RWPE1 (cell line): ENCODE measurements around the gene CRYBA1.

ENCODE experiments used
- CTCF ChIA-PET: fragments of 350-600 bp; sonication (Branson Sonifier 250); formaldehyde crosslinking; extraction: SDS; loops from one replicate; lab custom pipeline; 2021; lab: Yijun Ruan, JAX
- POLR2A ChIA-PET: fragments of 400-600 bp; formaldehyde crosslinking; extraction: SDS; loops from one replicate; lab custom pipeline; 2020; ENCODE audit warnings: antibody characterized with exemption; ENCODE audit not compliant: low non-redundant PET; lab: Yijun Ruan, JAX
- DNase-seq: peaks from one replicate; pipeline ENCODE4 v3.0.0; 2012; ENCODE audit warnings: low spot score
- H3K27ac ChIP-seq: fragments of 450-650 bp; 2 replicates; pipeline ENCODE4 v1.5.1; 2017
- TF ChIP-seq, protein P1 (sequence below): fragments of 450-650 bp; conservative IDR thresholded peaks from 2 replicates; pipeline ENCODE4 v1.5.1; 2017; ENCODE audit warnings: low read depth, mild to moderate bottlenecking

Gene CRYBA1

DNA sequence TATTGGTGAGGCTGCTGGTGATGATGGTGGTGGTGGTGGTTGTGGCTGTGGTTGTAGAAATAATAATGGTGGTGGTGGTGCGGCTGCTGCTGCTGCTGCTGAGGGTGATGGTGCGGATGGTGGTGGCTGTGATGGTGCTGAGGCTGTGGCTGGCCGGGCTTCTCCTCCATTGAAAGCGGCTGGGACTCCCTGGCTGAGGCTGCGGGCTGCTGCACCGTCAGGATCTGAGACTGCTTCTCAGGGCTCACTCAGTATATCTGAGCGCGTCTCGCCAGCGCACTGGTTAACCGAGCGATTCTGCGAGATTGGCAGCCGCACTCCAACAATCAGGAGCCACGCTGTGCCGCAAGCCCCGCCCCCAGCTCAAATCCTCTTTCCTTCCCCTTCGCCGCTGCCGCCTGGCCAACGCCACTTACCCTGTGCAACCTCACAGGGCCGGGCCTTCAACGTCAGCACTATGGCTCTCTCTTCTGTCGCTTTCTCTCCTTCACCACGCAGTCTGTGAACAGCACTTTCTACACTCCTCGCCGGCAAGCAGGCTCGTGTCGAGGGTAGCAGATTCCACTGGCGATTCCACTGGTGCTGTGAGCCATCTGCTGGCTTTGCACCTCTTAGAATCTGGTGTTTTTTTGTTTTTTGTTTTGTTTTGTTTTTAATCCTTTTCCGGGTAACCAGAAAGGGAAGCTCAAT lies 47.4 kb downstream of the CRYBA1 start, which contains the start of gene NUFIP2:
Gene NUFIP2, minus strand, starts transcription at position 259 of the 690 bp plus-strand sequence. Its CDS starts 89 bp downstream, at position 170.
- DNase-seq, result peak; percentile 97
- TF ChIP-seq, protein P1, sequence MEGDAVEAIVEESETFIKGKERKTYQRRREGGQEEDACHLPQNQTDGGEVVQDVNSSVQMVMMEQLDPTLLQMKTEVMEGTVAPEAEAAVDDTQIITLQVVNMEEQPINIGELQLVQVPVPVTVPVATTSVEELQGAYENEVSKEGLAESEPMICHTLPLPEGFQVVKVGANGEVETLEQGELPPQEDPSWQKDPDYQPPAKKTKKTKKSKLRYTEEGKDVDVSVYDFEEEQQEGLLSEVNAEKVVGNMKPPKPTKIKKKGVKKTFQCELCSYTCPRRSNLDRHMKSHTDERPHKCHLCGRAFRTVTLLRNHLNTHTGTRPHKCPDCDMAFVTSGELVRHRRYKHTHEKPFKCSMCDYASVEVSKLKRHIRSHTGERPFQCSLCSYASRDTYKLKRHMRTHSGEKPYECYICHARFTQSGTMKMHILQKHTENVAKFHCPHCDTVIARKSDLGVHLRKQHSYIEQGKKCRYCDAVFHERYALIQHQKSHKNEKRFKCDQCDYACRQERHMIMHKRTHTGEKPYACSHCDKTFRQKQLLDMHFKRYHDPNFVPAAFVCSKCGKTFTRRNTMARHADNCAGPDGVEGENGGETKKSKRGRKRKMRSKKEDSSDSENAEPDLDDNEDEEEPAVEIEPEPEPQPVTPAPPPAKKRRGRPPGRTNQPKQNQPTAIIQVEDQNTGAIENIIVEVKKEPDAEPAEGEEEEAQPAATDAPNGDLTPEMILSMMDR, result no peak
- peak within 1 kb of the TSS; percentile 98 for H3K27ac ChIP-seq
- ChIA-PET CTCF (interaction anchor here (0.6 to 0.9 kb wide), 3 partner anchors 145 to 248 kb away, joined by 3 read pairs; no protein-coding TSS in a partner anchor), POLR2A (interaction anchor here (0.6 to 1.3 kb wide), 4 partner anchors 10 to 152 kb away, joined by 3 to 16 read pairs (median 4); no protein-coding TSS in a partner anchor)

DNA sequence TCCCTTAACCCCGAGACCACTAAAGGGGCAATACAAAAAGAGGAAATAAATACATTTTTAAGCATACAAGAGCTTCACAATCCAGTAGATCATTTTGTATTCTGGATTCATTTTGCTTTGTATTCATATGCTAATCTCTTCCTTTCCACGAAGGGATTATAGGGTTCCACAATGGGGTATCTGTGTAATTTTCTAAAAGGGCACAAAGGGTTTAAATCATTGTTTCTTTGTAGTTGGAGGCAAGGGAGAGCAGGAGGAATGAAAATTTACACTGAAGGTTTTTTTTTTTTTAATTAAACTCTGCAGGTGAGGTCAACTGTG lies 47.9 kb downstream of the CRYBA1 start:
- peak overlapping the region; percentile 98 for H3K27ac ChIP-seq
- DNase-seq, result no peak
- TF ChIP-seq, protein P1, result no peak
- CTCF ChIA-PET, result interaction anchor here (0.6 to 0.9 kb wide), 3 partner anchors 145 to 248 kb away, joined by 3 read pairs; no protein-coding TSS in a partner anchor
- POLR2A ChIA-PET, result interaction anchor here (0.6 to 1.3 kb wide), 3 partner anchors 9 to 151 kb away, joined by 3 to 16 read pairs (median 3); no protein-coding TSS in a partner anchor

DNA sequence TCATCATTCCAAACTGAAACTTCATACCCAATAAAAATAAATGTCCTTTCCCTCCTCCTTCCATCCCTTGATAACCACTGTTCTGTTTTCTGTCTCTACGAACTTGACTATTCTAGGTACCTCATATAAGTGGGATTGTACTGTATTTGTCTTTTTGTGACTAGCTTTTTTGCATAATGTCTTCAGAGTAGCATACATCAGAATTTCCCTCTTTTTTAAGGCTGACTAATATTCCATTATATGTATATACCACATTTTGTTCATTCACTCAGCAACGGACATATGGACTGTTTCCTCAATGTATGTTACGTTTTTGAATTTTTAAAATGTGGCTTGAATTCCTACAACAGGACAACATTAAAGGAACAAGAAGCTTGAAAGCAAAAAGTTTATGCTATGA lies 48.8 kb downstream of the CRYBA1 start:
- H3K27ac ChIP-seq, result no peak overlapping the region
- DNase-seq, result no peak
- ChIA-PET POLR2A (no interaction called here), CTCF (interaction anchor here (0.6 kb wide), 1 partner anchor 26 kb away, joined by 4 read pairs; no protein-coding TSS in a partner anchor)
- TF ChIP-seq, protein P1, result no peak

DNA sequence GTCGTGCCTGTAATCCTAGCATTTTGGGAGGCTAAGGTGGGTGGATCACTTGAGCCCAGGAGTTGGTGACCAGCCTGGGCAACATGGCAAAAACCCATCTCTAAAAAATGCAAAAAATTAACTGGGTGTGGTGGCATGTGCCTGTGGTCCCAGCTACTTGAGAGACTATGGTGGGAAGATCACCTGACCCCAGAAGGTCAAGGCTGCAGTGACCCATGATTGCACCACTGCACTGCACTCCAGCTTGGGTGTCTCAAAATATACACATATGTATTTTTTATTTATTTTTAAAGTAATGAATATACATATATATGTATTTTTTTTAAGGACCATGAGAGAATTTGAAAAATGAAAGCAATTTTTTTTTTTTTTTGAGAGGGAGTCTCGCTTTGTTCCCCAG lies 52.4 kb downstream of the CRYBA1 start:
- no peak for DNase-seq
- POLR2A ChIA-PET, result no interaction called here
- TF ChIP-seq, protein P1, result no peak
- no peak overlapping the region for H3K27ac ChIP-seq
- CTCF ChIA-PET, result interaction anchor here (1.0 kb wide), 1 partner anchor 182 kb away, joined by 3 read pairs; no protein-coding TSS in a partner anchor

DNA sequence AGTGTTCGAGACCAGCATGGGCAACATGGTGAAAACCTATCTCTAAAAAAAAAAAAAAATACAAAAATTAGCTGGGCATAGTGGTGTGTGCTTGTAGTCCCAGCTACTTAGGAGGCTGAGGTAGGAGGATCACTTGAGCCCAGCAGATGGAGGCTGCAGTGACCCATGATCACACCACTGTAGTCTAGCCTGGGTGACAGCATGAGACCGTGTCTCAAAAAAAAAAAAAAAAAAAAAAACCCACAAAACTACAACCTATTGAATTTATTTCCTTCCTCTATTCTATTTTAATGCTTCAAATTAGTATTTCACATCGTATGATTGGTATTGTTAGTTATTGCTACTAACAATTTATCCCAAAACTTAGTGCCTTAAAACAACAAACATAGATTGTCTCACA lies 56.7 kb downstream of the CRYBA1 start:
- TF ChIP-seq, protein P1, result no peak
- no peak for DNase-seq
- no peak overlapping the region for H3K27ac ChIP-seq
- ChIA-PET POLR2A (interaction anchor here (1.3 kb wide), 1 partner anchor 9 kb away, joined by 3 read pairs; the partner anchor contains the start of gene NUFIP2), CTCF (no interaction called here)
